GM23248 (cell line): ENCODE data around the gene GRN.

ENCODE experiments used
- EZH2 ChIP-seq: fragments of 200-600 bp; sonication (generic); IDR thresholded peaks from 2 replicates; pipeline ENCODE4 v1.6.1; 2018; ENCODE audit warnings: antibody characterized with exemption, mild to moderate bottlenecking; ENCODE audit not compliant: insufficient read depth, poor library complexity, severe bottlenecking
- EZH2phosphoT487 ChIP-seq: fragments of 200-600 bp; sonication (generic); IDR thresholded peaks from 2 replicates; pipeline ENCODE4 v1.6.1; 2018; ENCODE audit warnings: antibody characterized with exemption, moderate library complexity, mild to moderate bottlenecking, low read depth; ENCODE audit not compliant: insufficient read depth

DNA sequence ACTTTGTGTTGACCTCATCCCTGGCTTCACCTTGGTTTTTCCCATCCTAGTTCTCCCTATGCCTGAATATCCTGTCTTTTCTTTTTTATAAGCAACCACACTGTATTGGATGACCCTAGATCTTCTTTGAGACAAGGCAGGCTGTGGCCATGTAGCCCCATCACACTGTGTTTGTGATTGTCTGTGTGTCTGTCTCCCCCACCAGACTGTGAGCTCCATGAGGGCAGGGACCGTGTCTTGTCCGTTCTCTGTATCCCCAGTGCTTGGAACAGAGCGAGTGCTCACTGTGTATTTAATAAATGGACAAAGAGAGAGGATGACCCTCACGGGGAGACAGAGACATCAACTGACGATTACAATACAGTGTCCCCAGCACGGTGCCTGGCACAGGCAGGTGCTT is 27.6 kb upstream of the GRN start:
- no peak for TF ChIP-seq EZH2
- no peak for TF ChIP-seq EZH2phosphoT487
